Measurements from ENCODE around the gene PAPPA2. TPM values are rescaled to one million over a fixed set of nuclear protein-coding genes. Genes with fewer than 3 reads are reported as not detected.

PAPPA2 gene
- total and polyA plus RNA-seq, 12 donors: 0.06 to 1.3 (median 0.29) TPM

DNA sequence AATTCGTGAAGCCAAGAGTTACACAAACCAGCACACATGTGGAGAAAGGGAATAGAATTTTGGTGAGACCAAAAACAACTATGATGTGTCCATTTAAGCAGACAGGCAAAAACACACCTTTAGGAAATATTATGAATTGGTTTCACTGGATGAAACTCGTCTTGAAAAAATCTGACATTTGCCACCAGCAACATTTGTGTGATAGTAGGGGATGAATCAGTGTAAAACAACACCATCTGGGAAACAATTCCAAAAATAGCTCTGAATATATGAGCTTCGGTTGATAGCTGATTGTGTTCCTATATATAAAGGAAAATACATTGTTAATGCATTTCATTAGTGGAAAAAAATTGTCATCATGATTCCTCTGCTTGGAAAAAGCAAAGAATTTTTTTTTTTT lies 327.8 kb downstream of the PAPPA2 start:
- Histone ChIP-seq H3K27ac (peak overlapping the region in 1 of 10 donors; percentile 31), H3K4me3 (no peak overlapping the region), H3K9me3 (no peaks in the 10 kb centered on the region), H3K4me1 (peaks cover 0 to 15% (median 0%) of the 10 kb centered on the region in 9 donors), H3K27me3 (no peaks in the 10 kb centered on the region), H3K36me3 (no peaks in the 10 kb centered on the region)
- DNase-seq: no peak
- intact Hi-C loops (cut with DNase I): no loop called here
- ATAC-seq: no peak
- 43 to 49% methylated on average over 3 of the region's 3 CpGs for WGBS, 2 donors
- TF ChIP-seq, protein P1, sequence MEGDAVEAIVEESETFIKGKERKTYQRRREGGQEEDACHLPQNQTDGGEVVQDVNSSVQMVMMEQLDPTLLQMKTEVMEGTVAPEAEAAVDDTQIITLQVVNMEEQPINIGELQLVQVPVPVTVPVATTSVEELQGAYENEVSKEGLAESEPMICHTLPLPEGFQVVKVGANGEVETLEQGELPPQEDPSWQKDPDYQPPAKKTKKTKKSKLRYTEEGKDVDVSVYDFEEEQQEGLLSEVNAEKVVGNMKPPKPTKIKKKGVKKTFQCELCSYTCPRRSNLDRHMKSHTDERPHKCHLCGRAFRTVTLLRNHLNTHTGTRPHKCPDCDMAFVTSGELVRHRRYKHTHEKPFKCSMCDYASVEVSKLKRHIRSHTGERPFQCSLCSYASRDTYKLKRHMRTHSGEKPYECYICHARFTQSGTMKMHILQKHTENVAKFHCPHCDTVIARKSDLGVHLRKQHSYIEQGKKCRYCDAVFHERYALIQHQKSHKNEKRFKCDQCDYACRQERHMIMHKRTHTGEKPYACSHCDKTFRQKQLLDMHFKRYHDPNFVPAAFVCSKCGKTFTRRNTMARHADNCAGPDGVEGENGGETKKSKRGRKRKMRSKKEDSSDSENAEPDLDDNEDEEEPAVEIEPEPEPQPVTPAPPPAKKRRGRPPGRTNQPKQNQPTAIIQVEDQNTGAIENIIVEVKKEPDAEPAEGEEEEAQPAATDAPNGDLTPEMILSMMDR (IDR thresholded peaks at IDR 0.05): no peak

DNA sequence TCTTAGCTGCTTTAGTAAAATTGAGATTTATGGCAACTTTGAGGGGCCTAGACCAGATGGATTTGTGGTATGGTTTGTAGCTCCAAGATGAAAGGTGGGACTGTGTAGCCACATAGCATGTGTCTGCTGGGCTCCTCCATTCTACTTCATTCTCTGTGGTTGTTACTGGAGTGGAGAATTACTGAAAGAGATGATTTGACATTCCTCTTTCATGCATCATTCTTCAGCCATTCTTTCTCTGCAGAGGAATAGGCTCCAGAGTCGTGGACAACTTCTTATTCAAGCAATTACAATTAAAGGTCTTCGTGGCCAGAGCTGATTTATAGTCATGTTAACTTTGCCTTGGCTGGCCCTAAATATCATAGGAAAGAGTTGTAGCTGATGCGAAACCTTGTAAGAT lies 328.9 kb downstream of the PAPPA2 start:
- no peaks in the 10 kb centered on the region for H3K36me3 ChIP-seq
- no peaks in the 10 kb centered on the region for H3K9me3 ChIP-seq
- no peak overlapping the region for H3K4me3 ChIP-seq
- TF ChIP-seq, protein P1 (IDR thresholded peaks at IDR 0.05): no peak
- DNase-seq (no peak), ATAC-seq (no peak)
- H3K27ac ChIP-seq: no peak overlapping the region
- intact Hi-C loops (cut with DNase I): no loop called here
- H3K4me1 ChIP-seq: peaks cover 0 to 7% (median 0%) of the 10 kb centered on the region in 9 donors
- 81 to 94% methylated on average over 3 of the region's 3 CpGs for WGBS, 2 donors
- H3K27me3 ChIP-seq: no peaks in the 10 kb centered on the region

DNA sequence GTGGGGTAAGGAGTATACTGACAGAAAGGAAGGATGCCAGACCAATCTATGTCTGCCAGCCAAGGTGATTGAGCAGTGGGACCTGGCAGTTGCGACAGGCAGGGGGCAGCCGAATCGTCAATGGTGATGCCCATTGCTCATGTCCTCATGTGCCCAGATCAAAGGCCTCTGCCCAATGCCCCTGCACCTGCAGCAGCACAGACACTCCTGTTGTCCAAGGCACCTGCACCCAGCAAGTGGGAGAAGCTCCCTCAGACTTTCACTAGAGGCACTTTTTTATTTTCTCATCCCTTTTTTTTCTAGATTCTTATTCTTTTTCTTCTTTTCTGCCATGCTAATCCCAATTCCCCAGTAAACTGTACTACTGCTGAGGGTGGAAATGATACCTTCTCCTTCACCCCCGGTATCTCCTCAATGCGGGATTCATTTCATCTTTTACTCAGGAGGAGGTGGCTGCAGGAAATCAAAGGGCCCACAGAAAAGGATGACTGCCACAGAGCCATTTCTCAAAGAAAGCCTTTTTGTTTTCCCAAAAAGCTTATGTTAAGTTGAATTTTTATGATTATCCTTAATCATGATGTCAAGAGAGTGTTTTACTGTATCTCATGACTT lies 332.0 kb downstream of the PAPPA2 start:
- H3K27ac ChIP-seq: no peak overlapping the region
- no peaks in the 10 kb centered on the region for H3K36me3 ChIP-seq
- no peaks in the 10 kb centered on the region for H3K9me3 ChIP-seq
- H3K4me1 ChIP-seq: peaks cover 0 to 1% (median 0%) of the 10 kb centered on the region in 9 donors
- no peak for ATAC-seq
- 76 to 93% methylated on average over 5 of the region's 5 CpGs for WGBS, 2 donors
- DNase-seq: no peak
- H3K27me3 ChIP-seq: no peaks in the 10 kb centered on the region
- intact Hi-C loops (cut with DNase I): no loop called here
- no peak overlapping the region for H3K4me3 ChIP-seq
- TF ChIP-seq, protein P1 (IDR thresholded peaks at IDR 0.05): no peak

DNA sequence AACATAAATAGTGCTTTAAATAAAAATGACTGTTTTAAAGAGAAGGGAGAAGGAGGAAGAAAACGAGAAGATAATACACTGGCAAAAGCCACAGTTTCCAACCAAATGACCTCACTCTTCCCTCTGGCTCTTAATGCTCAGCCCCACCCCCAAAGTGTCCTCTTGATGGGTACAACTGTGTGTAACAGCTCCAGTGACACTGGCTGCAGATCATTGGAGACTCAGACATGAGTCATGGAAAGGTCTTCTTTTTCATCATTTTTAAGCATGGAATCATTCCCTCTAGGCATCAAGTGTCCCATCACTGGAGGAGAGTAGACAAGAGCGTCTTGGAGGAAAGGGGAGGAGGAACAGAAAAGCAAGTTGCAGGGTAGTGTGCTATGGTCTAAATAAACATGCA lies 333.0 kb downstream of the PAPPA2 start:
- intact Hi-C loops (cut with DNase I): no loop called here
- peaks cover 0 to 3% (median 0%) of the 10 kb centered on the region in 9 donors for H3K4me1 ChIP-seq
- peak in 2 of 8 donors; percentile 34 to 62 for ATAC-seq
- TF ChIP-seq, protein P1 (IDR thresholded peaks at IDR 0.05): no peak
- H3K27ac ChIP-seq: no peak overlapping the region
- no peaks in the 10 kb centered on the region for H3K9me3 ChIP-seq
- WGBS, 2 donors: 58 to 59% methylated on average over 2 of the region's 2 CpGs
- no peak overlapping the region for H3K4me3 ChIP-seq
- H3K27me3 ChIP-seq: no peaks in the 10 kb centered on the region
- H3K36me3 ChIP-seq: no peaks in the 10 kb centered on the region
- no peak for DNase-seq
